LNCaP clone FGC (cell line): ENCODE results near the gene MTUS2.
A peak's percentile ranks its signal among the peaks of the same experiment; 100 is the strongest.

Source experiments
- DNase-seq: peaks from one replicate; pipeline ENCODE4 v3.0.0-alpha.2; 2011; ENCODE audit warnings: low read depth
- H3K4me3 ChIP-seq: 2 replicates; pipeline ENCODE4 v1.5.1; 2011; ENCODE audit warnings: mild to moderate bottlenecking, low read depth, low read length, control low read depth
- TF ChIP-seq, protein P1 (sequence below): IDR thresholded peaks from 2 replicates; pipeline ENCODE4 v1.5.1; 2012; ENCODE audit warnings: mild to moderate bottlenecking; ENCODE audit not compliant: control insufficient read depth, insufficient read depth; ENCODE audit errors: extremely low read depth

Gene MTUS2

DNA sequence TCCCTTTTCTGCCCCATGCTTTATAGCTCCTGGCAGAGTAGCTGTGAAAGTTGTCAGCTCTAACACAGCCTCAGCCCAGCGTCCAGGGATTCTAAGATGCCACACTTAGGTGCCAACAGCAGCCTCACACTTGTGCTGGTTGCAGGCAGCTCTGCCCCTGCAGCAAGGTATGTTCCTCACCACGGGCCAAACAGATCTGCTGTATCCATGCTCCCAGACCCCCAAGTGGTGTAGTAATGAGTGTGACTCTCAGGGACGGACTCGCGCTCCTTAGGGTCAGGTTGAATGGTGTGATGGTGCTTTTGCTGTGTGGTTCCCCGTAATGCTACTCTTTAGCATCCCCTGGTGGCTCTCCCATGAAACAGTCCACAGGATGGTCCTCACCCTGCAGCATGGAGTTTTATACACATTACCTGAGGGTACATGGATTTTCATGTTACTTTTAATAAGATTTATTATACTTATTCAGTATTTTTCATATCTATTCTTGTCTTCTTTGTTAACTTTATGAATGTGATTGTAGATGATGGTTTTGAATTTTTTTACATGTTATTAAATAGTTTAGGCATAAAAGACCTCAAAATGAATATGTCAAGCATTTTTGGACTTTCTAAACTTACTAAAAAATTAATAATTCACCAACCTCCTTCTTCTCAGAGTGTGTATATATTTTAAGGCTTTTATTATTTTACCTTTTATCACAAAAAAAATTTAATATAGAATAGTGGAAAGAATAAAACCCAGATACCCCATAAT, 542.9 kb downstream of the MTUS2 start:
- no peak overlapping the region for H3K4me3 ChIP-seq
- TF ChIP-seq, protein P1, sequence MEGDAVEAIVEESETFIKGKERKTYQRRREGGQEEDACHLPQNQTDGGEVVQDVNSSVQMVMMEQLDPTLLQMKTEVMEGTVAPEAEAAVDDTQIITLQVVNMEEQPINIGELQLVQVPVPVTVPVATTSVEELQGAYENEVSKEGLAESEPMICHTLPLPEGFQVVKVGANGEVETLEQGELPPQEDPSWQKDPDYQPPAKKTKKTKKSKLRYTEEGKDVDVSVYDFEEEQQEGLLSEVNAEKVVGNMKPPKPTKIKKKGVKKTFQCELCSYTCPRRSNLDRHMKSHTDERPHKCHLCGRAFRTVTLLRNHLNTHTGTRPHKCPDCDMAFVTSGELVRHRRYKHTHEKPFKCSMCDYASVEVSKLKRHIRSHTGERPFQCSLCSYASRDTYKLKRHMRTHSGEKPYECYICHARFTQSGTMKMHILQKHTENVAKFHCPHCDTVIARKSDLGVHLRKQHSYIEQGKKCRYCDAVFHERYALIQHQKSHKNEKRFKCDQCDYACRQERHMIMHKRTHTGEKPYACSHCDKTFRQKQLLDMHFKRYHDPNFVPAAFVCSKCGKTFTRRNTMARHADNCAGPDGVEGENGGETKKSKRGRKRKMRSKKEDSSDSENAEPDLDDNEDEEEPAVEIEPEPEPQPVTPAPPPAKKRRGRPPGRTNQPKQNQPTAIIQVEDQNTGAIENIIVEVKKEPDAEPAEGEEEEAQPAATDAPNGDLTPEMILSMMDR: peak; percentile 93
- DNase-seq: peak; percentile 26

DNA sequence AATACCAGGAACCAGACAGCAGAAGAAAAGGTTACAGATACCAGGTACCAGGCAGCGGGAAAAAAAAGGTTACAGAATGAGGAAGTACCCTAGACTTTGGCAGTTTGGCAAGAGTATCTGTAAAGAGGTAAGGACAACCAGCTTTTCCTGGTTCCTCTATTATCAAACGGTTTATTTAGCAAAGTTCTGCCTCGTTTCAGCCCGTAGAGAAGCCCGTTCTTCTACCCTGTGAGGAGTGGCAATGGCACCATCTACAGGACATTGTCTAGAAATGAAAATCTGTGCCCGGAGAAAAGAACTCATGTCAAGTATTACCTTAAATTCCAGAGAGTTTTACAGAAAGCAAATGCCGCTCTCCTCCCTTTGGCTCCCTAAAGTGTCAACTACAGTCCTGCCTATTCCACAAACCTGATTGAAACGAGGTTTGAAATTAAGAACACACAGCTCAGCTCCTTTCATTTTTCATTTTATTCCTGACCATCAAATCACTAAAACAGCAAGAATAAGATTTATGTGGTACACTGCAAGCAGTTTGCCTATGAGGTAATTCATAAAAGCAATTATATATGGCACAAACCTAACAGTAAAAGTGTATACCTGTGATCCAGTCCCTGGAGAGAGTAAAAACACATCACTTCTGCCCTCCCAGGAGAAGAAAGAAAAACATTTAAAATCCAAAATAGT, 549.1 kb downstream of the MTUS2 start:
- DNase-seq: peak; percentile 45
- TF ChIP-seq, protein P1: peak; percentile 64
- no peak overlapping the region for H3K4me3 ChIP-seq

DNA sequence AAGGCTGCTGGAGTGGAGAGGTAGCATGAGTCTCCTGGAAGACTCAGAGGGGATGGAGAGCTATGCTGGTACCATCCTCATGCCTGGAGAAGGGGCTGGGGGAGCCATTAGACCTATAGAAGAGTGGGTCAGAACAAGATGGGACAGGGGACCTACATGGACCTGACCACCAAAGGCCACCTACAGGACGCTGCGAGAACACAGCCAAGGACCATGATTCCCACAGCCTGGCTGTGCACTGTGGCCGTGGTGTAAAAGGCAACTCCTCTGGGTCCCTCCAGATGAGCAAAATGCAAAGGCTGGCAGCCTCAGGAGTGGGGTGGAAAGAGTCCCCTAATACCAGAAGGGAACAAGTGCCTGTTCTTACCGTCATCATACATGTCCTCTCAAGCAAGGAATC, 559.1 kb downstream of the MTUS2 start:
- no peak for DNase-seq
- no peak overlapping the region for H3K4me3 ChIP-seq
- TF ChIP-seq, protein P1: no peak

DNA sequence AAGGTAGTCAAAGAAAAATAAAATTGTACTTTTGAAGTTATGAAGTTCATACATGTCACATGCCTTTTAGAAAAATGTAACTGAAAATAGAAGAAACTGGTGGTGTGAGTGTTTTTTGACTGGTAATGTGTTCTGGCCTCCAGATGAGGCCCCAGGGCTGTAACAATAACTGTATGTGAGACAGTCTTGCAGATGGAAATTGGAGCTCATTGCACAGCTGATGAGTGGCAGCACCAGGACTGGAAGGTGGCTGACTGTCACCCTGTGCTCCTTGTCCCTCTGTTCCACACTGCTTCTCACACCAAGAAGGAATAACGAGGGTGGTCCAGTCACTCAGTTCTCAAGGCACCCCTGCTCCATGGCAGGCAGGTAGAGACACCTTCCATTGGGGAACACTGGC, 559.7 kb downstream of the MTUS2 start:
- no peak overlapping the region for H3K4me3 ChIP-seq
- TF ChIP-seq, protein P1: no peak
- no peak for DNase-seq

DNA sequence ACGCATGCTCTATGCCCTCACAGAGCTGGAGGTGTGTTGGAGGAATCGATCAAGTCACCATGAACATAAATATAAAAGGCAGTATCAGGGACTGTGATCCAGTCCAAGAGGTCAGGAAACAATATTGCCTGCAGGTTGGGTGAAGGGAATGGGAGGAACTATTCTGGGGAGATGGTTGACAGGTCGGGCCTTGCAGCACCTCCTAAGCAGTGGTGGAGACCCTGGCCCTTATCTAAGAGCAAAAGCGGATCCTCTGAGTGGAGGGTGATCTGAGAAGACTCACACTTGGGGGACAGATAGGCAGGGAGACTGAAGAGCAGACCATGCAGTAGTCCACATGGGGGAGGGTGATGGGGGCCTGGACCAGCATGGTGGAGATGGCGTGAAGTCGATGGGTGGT, 561.9 kb downstream of the MTUS2 start:
- H3K4me3 ChIP-seq: no peak overlapping the region
- no peak for DNase-seq
- TF ChIP-seq, protein P1: no peak

DNA sequence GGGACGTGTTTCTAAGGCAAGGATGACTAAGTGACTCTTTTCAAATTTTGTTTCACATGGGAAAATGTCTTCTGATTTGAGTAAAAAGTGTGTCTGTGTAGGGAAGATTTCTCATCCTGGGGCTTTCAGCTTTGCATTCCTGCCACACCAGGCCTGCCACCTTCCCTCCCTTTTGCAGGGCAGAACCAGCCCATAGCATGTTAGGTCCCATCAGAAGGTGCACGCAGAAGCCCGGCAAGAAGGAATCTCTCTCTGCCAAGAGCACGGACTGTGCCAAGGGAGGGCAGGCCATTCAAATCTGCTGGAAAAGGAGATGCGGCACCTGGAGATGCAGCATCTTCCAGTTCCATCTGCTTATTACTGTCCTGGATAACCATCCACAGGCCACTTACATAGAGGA, 563.3 kb downstream of the MTUS2 start:
- TF ChIP-seq, protein P1: no peak
- DNase-seq: no peak
- H3K4me3 ChIP-seq: no peak overlapping the region

DNA sequence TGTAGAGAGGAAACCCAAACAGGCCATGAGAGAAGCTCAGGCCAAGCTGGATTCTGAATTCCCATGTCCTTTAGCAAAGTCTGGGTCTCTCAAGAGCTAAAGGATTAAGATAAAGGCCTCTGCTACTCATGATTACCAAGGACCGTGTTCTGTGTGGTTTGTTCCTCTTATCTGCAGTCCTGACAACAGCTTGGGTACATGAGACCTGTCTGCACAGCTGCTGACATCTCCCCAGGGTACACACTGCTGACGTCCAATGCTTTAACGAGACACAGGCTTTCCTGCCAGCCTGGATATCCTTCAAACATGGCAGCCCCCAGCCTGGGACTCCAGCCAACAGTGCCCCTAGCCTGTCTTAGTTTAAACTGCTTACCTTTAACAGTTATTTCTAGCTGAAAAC, 564.3 kb downstream of the MTUS2 start:
- TF ChIP-seq, protein P1: no peak
- DNase-seq: no peak

More for the DNA sequence above, 564.3 kb downstream of the MTUS2 start:
- H3K4me3 ChIP-seq: no peak overlapping the region
